Liver (tissue), 9 donors: ENCODE measurements around the gene UBE2C. TPM values are rescaled to one million over a fixed set of nuclear protein-coding genes. Genes with fewer than 3 reads are reported as not detected.

Experiments
- DNase-seq: peaks from one replicate; pipeline ENCODE4 v3.0.0-alpha.2; 2017; ENCODE audit warnings: low spot score
- H3K27ac ChIP-seq, 2 donors: one replicate each; pipeline ENCODE4 v1.7.0; 2013; ENCODE audit warnings: inconsistent platforms in 2 of 2, low read length in 2 of 2, control low read depth in 1 of 2, low read depth in 1 of 2, mild to moderate bottlenecking in 1 of 2
- H3K27me3 ChIP-seq, 4 donors: one replicate each; pipeline versions ENCODE4 v1.6.1 to v1.7.0; 2013; ENCODE audit warnings: low read length in 3 of 4, inconsistent platforms in 1 of 4, mild to moderate bottlenecking in 1 of 4, moderate library complexity in 1 of 4; ENCODE audit not compliant: control insufficient read depth in 4 of 4, insufficient read depth in 4 of 4
- H3K36me3 ChIP-seq, 4 donors: one replicate each; pipeline versions ENCODE4 v1.6.1 to v1.7.0; 2013; ENCODE audit warnings: low read length in 3 of 4, mild to moderate bottlenecking in 3 of 4, low read depth in 1 of 4, moderate library complexity in 1 of 4; ENCODE audit not compliant: control insufficient read depth in 4 of 4, insufficient read depth in 3 of 4
- H3K4me1 ChIP-seq, 4 donors: one replicate each; pipeline versions ENCODE4 v1.6.1 to v1.7.0; 2013; ENCODE audit warnings: low read length in 3 of 4, mild to moderate bottlenecking in 3 of 4, moderate library complexity in 1 of 4; ENCODE audit not compliant: control insufficient read depth in 4 of 4, insufficient read depth in 4 of 4
- H3K4me3 ChIP-seq, 3 donors: one replicate each; pipeline versions ENCODE4 v1.6.1 to v1.7.0; 2013; ENCODE audit warnings: low read length in 3 of 3, control low read depth in 1 of 3, low read depth in 1 of 3, mild to moderate bottlenecking in 1 of 3
- H3K9ac ChIP-seq, 2 donors: one replicate each; pipeline ENCODE4 v1.7.0; 2013; ENCODE audit warnings: low read length in 2 of 2, mild to moderate bottlenecking in 2 of 2, moderate library complexity in 2 of 2, control low read depth in 1 of 2, low read depth in 1 of 2
- H3K9me3 ChIP-seq, 4 donors: one replicate each; pipeline versions ENCODE4 v1.6.1 to v1.7.0; 2013; ENCODE audit warnings: low read length in 3 of 4; ENCODE audit not compliant: control insufficient read depth in 4 of 4
- ATF3 ChIP-seq: IDR thresholded peaks from 2 replicates; pipeline ENCODE4 v1.6.1; 2016; ENCODE audit warnings: antibody characterized with exemption
- CTCF ChIP-seq: fragments of 150-350 bp; IDR thresholded peaks from 2 replicates; pipeline ENCODE4 v1.5.1; 2017; ENCODE audit warnings: improper control_type of control experiment, low read depth, low read length; ENCODE audit not compliant: missing input control
- FOXA2 ChIP-seq: IDR thresholded peaks from 2 replicates; pipeline ENCODE4 v1.6.1; 2016; ENCODE audit warnings: antibody characterized with exemption
- GABPA ChIP-seq, 2 donors: IDR thresholded peaks in 1 of 2; conservative IDR thresholded peaks in 1 of 2; 2 replicates each; pipeline ENCODE4 v1.6.1; 2016; ENCODE audit warnings: antibody characterized with exemption in 2 of 2, mild to moderate bottlenecking in 1 of 2, moderate library complexity in 1 of 2
- HNF4A ChIP-seq, 2 donors: conservative IDR thresholded peaks; 2 replicates each; pipeline ENCODE4 v1.6.1; 2016; ENCODE audit warnings: antibody characterized with exemption in 2 of 2, mild to moderate bottlenecking in 2 of 2
- MAX ChIP-seq: IDR thresholded peaks from 2 replicates; pipeline ENCODE4 v1.6.1; 2016; ENCODE audit warnings: antibody characterized with exemption
- NR2F2 ChIP-seq: IDR thresholded peaks from 2 replicates; pipeline ENCODE4 v1.6.1; 2016; ENCODE audit warnings: antibody characterized with exemption
- RAD21 ChIP-seq, 2 donors: IDR thresholded peaks; 2 replicates each; pipeline ENCODE4 v1.6.1; 2016; ENCODE audit warnings: antibody characterized with exemption in 2 of 2, mild to moderate bottlenecking in 2 of 2
- REST ChIP-seq: IDR thresholded peaks from 2 replicates; pipeline ENCODE4 v1.6.1; 2016; ENCODE audit warnings: antibody characterized with exemption, mild to moderate bottlenecking
- RXRA ChIP-seq, 2 donors: IDR thresholded peaks; 2 replicates each; pipeline ENCODE4 v1.6.1; 2017 to 2018; ENCODE audit warnings: antibody characterized with exemption in 2 of 2, mild to moderate bottlenecking in 1 of 2
- SP1 ChIP-seq: IDR thresholded peaks from 2 replicates; pipeline ENCODE4 v1.6.1; 2018; ENCODE audit warnings: antibody characterized with exemption, mild to moderate bottlenecking
- ZBTB33 ChIP-seq: IDR thresholded peaks from 2 replicates; pipeline ENCODE4 v1.6.1; 2016; ENCODE audit warnings: antibody characterized with exemption
- WGBS: extraction: QIAGEN DNeasy Blood & Tissue Kit; methylation state at CpG from one replicate; pipeline ENCODE4 v1.1.7; 2013; 5-methylcytosine and 5-hydroxymethylcytosine counted together
- polyA plus RNA-seq, 2 donors: library from polyadenylated mRNA; stranded (reverse) in 1 of 2; unstranded in 1 of 2; fragments of 200-250 nt in 1 of 2; fragments of >200 nt in 1 of 2; fragmentation: Nextera tagmentation in 1 of 2; extraction: Ambion mirVana in 1 of 2; gene quantifications; one replicate each; pipeline versions ENCODE4 v1.2.1 to v1.2.3, GENCODE V29; 2013 to 2015
- total RNA-seq, 2 donors: library from RNA; depleted of rRNA; stranded (reverse); fragments of >200 nt; gene quantifications; one replicate each; pipeline ENCODE4 v1.2.3, GENCODE V29; 2014
- donor health status: healthy.
- donor health status: healthy.
- donor health status: healthy.
- donor health status: healthy.
- donor health status: healthy.

The UBE2C gene
- total and polyA plus RNA-seq, 4 donors = 2.7 to 27.6 (median 8.1) TPM; not detected in 1

DNA sequence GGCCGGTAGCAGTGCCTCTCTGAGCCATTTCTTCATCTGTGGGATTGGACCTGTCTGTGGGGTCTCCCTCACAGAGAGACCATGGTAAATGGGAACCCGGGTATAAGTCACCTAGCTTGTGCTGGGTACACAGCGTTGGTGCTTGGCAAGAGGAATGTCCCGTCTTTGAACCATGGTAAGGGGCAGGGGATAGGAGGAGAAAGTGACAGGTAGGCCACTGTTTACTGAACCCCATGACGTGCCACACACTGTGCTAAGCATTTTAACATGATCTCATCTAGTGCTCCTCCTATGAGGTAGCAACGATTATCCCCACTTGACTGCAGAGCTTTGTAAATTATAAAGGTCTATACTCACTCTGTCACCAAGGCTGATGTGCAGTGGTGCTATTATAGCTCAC, 15.3 kb downstream of the UBE2C start:
- no peak overlapping the region for H3K27ac ChIP-seq

DNA sequence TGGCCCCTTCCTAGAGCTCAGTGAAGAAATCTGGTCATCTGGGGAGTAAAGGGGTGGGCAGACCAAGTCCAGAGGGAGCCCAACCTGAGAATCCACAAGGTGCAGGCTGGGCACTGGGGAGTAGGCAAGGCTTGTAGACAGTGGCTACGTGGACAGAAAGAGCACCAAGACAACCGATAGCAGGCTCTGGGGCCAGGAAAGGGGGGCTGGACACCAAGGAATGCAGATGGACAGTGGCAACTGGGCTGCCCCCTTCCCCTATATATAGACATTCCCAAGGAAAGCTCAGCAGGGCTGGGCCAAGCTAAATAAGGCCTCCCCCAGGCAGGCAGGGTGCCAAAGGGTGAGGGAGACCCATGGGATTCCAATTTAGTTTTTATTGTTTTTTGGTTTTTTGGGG, 16.1 kb downstream of the UBE2C start:
- H3K9me3 ChIP-seq = no peaks in the 10 kb centered on the region
- H3K4me3 ChIP-seq = no peak overlapping the region
- TF ChIP-seq ATF3 (no peak), CTCF (no peak), RAD21 (IDR thresholded peaks at IDR 0.05) (no peak), HNF4A (conservative IDR thresholded peaks at IDR 0.05) (no peak), ZBTB33 (no peak), MAX (no peak)
- H3K9ac ChIP-seq = no peak overlapping the region
- H3K36me3 ChIP-seq = no peaks in the 10 kb centered on the region
- H3K4me1 ChIP-seq = peaks cover 2 to 9% (median 5%) of the 10 kb centered on the region in 4 donors
- WGBS = 81% methylated on average over 2 of the region's 2 CpGs
- no peaks in the 10 kb centered on the region for H3K27me3 ChIP-seq
- no peak overlapping the region for H3K27ac ChIP-seq
- DNase-seq = no peak

More for the DNA sequence above, 15.3 kb downstream of the UBE2C start:
- Histone ChIP-seq H3K36me3 (no peaks in the 10 kb centered on the region), H3K4me1 (peaks cover 0 to 7% (median 1%) of the 10 kb centered on the region in 4 donors), H3K27me3 (peaks cover 0 to 4% (median 1%) of the 10 kb centered on the region in 4 donors), H3K4me3 (no peak overlapping the region), H3K9me3 (no peaks in the 10 kb centered on the region), H3K9ac (no peak overlapping the region)
- 83% methylated on average over 6 of the region's 6 CpGs for WGBS
- TF ChIP-seq SP1 (no peak), ATF3 (no peak), RXRA (IDR thresholded peaks at IDR 0.05) (no peak), MAX (no peak), FOXA2 (no peak), REST (no peak), GABPA (IDR thresholded peaks at IDR 0.05 in 1 of 2, conservative IDR thresholded peaks at IDR 0.05 in 1 of 2) (no peak), NR2F2 (no peak), HNF4A (conservative IDR thresholded peaks at IDR 0.05) (no peak)
- no peak for DNase-seq
